A549 (cell line): Measurements from ENCODE around the gene FAM76A. TPM values are rescaled to one million over a fixed set of nuclear protein-coding genes. Genes with fewer than 3 reads are reported as not detected.

Source experiments
- ATAC-seq, 2 experiments: fragments of 200-7000 bp in 1 of 2; fragments of >200 bp in 1 of 2; cut with Nextera tagmentation in 1 of 2; cut with Tn5 transposase in 1 of 2; 3 replicates each; pipeline versions ENCODE4 v1.8.0 to v1.9.1; 2018 to 2020; ENCODE audit warnings: mild to moderate bottlenecking in 1 of 2, moderate library complexity in 1 of 2
- CTCF ChIA-PET: fragments of 300-600 bp; sonication (Branson Sonifier 250); formaldehyde crosslinking; extraction: SDS; loops from one replicate; lab custom pipeline; 2021; ENCODE audit warnings: antibody characterized with exemption, inconsistent platforms; lab: Yijun Ruan, JAX
- POLR2A ChIA-PET: fragments of 350-600 bp; formaldehyde crosslinking; extraction: SDS; loops from one replicate; lab custom pipeline; 2021; ENCODE audit warnings: antibody characterized with exemption, inconsistent platforms; lab: Yijun Ruan, JAX
- DNase-seq, 2 experiments: peaks; one replicate each; pipeline versions ENCODE4 v3.0.0 to v3.0.0-alpha.2; 2011 to 2016; ENCODE audit warnings: low read depth in 1 of 2, low spot score in 1 of 2
- FAIRE-seq: peaks from 2 replicates; lab custom pipeline; 2011; peaks lifted over from hg19 to GRCh38; lab: Jason Lieb, UNC
- H3K27ac ChIP-seq, 2 experiments: fragments of >200 bp; sonication (Bioruptor Twin); formaldehyde crosslinking; 3 replicates each; pipeline ENCODE4 v1.5.1; 2016 to 2017
- H3K4me1 ChIP-seq: fragments of >200 bp; sonication (Bioruptor Twin); formaldehyde crosslinking; 3 replicates; pipeline ENCODE4 v1.6.1; 2016
- H3K4me2 ChIP-seq: fragments of >200 bp; sonication (Bioruptor Twin); formaldehyde crosslinking; 3 replicates; pipeline ENCODE4 v1.6.1; 2016
- H3K4me3 ChIP-seq: fragments of >200 bp; sonication (Bioruptor Twin); formaldehyde crosslinking; 3 replicates; pipeline ENCODE4 v1.5.1; 2016
- H3K9me3 ChIP-seq: fragments of >200 bp; sonication (Bioruptor Twin); formaldehyde crosslinking; 3 replicates; pipeline ENCODE4 v1.6.1; 2016
- CHD2 ChIP-seq: fragments of 150-350 bp; IDR thresholded peaks from 2 replicates; pipeline ENCODE4 v1.6.1; 2014; ENCODE audit warnings: low read length; ENCODE audit not compliant: partially characterized antibody
- EHF ChIP-seq: fragments of 250-450 bp; sonication (Bioruptor Pico); IDR thresholded peaks from 2 replicates; pipeline ENCODE4 v1.5.0; 2020; ENCODE audit warnings: mild to moderate bottlenecking
- EP300 ChIP-seq, 2 experiments: fragments of >200 bp; sonication (Bioruptor Twin); formaldehyde crosslinking; IDR thresholded peaks; 2 replicates in 1 of 2; 3 replicates in 1 of 2; pipeline ENCODE4 v1.6.1; 2016 to 2017
- HDAC2 ChIP-seq: fragments of 200-600 bp; sonication (generic); IDR thresholded peaks from 2 replicates; pipeline ENCODE4 v1.6.1; 2016
- HEYL ChIP-seq: fragments of 250-450 bp; sonication (Bioruptor Pico); IDR thresholded peaks from 2 replicates; pipeline ENCODE4 v1.8.0; 2021; ENCODE audit warnings: mild to moderate bottlenecking, moderate library complexity
- JUN ChIP-seq, 2 experiments: fragments of >200 bp; sonication (Bioruptor Twin); formaldehyde crosslinking; IDR thresholded peaks; 2 replicates in 1 of 2; 3 replicates in 1 of 2; pipeline ENCODE4 v1.6.1; 2016 to 2017
- JUNB ChIP-seq: fragments of >200 bp; sonication (Bioruptor Twin); formaldehyde crosslinking; IDR thresholded peaks from 2 replicates; pipeline ENCODE4 v1.6.1; 2016
- KDM1A ChIP-seq: fragments of 200-600 bp; sonication (generic); IDR thresholded peaks from 2 replicates; pipeline ENCODE4 v1.6.1; 2016; ENCODE audit warnings: low read depth, mild to moderate bottlenecking
- MAZ ChIP-seq: fragments of 150-350 bp; IDR thresholded peaks from 2 replicates; pipeline ENCODE4 v1.6.1; 2014; ENCODE audit warnings: antibody characterized with exemption, low read depth, low read length, borderline replicate concordance
- MYC ChIP-seq: IDR thresholded peaks from 2 replicates; pipeline ENCODE4 v1.6.1; 2012; ENCODE audit warnings: mild to moderate bottlenecking, inconsistent platforms, low read length, improper control_type of control experiment, borderline replicate concordance
- POLR2AphosphoS2 ChIP-seq: conservative IDR thresholded peaks from 2 replicates; pipeline ENCODE4 v1.6.1; 2012; ENCODE audit warnings: low read length, improper control_type of control experiment, inconsistent platforms
- RARB ChIP-seq: fragments of 250-450 bp; sonication (Bioruptor Pico); IDR thresholded peaks from 2 replicates; pipeline ENCODE4 v1.8.0; 2021; ENCODE audit warnings: mild to moderate bottlenecking, moderate library complexity
- SREBF2 ChIP-seq: fragments of 450-650 bp; IDR thresholded peaks from 2 replicates; pipeline ENCODE4 v1.6.1; 2014; ENCODE audit warnings: mild to moderate bottlenecking, moderate library complexity
- TFCP2L1 ChIP-seq: fragments of 250-450 bp; sonication (Bioruptor Pico); IDR thresholded peaks from 2 replicates; pipeline ENCODE4 v1.5.0; 2021; ENCODE audit warnings: mild to moderate bottlenecking
- TP53 ChIP-seq: fragments of 250-450 bp; sonication (Bioruptor Pico); IDR thresholded peaks from 2 replicates; pipeline ENCODE4 v1.5.0; 2021; ENCODE audit warnings: mild to moderate bottlenecking, moderate library complexity
- ZFP36 ChIP-seq: fragments of 450-650 bp; IDR thresholded peaks from 2 replicates; pipeline ENCODE4 v1.6.1; 2014; ENCODE audit warnings: borderline replicate concordance; ENCODE audit not compliant: partially characterized antibody
- ZSCAN20 ChIP-seq: fragments of 250-450 bp; sonication (Bioruptor Pico); IDR thresholded peaks from 2 replicates; pipeline ENCODE4 v1.8.0; 2022; ENCODE audit warnings: mild to moderate bottlenecking, moderate library complexity
- WGBS: methylation state at CpG from one replicate; pipeline ENCODE4 v1.1.6; 2017; ENCODE audit errors: missing lambda C conversion rate; 5-methylcytosine and 5-hydroxymethylcytosine counted together
- polyA plus RNA-seq, 4 experiments: library from polyadenylated mRNA; depleted of rRNA in 3 of 4; stranded (reverse); fragments of >200 nt; fragmentation: RNase III in 1 of 4; extraction: RNeasy Plus Mini Kit Qiagen cat#74134 plus additional on column Dnase treatment in 1 of 4; gene quantifications; 2 replicates in 3 of 4; 3 replicates in 1 of 4; pipeline ENCODE4 v1.2.3, GENCODE V29; 2011 to 2017
- TF ChIP-seq, protein P1 (sequence below): IDR thresholded peaks from 2 replicates; pipeline ENCODE4 v1.6.1; 2012
- TF ChIP-seq, protein P2 (sequence below): fragments of >200 bp; sonication (Bioruptor Twin); formaldehyde crosslinking; IDR thresholded peaks from 3 replicates; pipeline ENCODE4 v1.6.1; 2016
- TF ChIP-seq, protein P3 (sequence below): fragments of 450-650 bp; IDR thresholded peaks from 2 replicates; pipeline ENCODE4 v1.6.1; 2014; ENCODE audit warnings: antibody characterized with exemption
- TF ChIP-seq, protein P4 (sequence below): fragments of 200-600 bp; sonication (generic); IDR thresholded peaks from 2 replicates; pipeline ENCODE4 v1.6.1; 2016; ENCODE audit warnings: antibody characterized with exemption, mild to moderate bottlenecking, moderate library complexity
- TF ChIP-seq, protein P5 (sequence below): fragments of 150-350 bp; IDR thresholded peaks from 2 replicates; pipeline ENCODE4 v1.6.1; 2014; ENCODE audit warnings: low read depth, mild to moderate bottlenecking, low read length

Gene FAM76A
- polyA plus RNA-seq, 2 of the 4 experiments (the other 2 are of a cell fraction) = 4.8 to 6.5 TPM

DNA sequence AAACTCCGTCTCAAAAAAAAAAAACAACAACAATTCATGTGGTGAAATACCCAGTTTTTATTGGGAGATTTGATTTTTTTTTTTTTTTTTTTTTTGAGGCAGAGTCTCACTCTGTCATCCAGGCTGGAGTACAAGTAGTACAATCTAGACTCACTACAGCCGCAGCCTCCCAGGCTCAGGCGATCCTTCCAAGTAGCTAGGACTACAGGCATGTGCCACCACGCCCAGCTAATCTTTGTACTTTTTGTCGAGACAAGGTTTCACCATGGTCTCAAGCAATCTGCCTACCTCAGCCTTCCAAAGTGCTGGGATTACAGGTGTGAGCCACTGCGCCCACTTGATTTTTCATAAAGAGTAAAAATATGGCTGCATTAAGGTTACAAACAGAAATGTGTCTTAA, 15.4 kb downstream of the FAM76A start:
- Histone ChIP-seq H3K9me3 (no peaks in the 10 kb centered on the region), H3K4me2 (no peak overlapping the region), H3K4me1 (no peaks in the 10 kb centered on the region), H3K4me3 (no peak overlapping the region), H3K27ac (no peak overlapping the region)
- ATAC-seq = no peak
- 85% methylated on average over 6 of the region's 6 CpGs for WGBS
- no peak for DNase-seq
- FAIRE-seq = no peak
- CTCF ChIA-PET = no interaction called here
- POLR2A ChIA-PET = no interaction called here
- TF ChIP-seq ZSCAN20 (CRISPR knock-in tag) (no peak), EP300 (IDR thresholded peaks at IDR 0.05) (no peak)

DNA sequence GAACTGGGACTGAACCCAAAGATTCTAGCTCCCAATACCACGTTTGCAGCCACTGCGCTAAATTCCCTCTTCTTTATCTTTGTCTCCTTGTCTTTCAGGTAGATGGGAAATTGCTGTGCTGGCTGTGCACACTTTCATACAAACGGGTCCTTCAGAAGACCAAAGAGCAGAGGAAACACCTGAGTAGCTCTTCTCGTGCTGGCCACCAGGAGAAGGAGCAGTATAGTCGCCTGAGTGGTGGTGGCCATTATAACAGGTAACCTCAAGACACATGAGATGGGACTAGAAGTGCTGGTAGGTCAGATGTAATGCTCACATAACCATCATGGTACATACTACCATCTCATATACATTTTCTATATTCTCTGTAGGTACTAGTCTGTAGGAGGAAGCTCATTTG, 18.8 kb downstream of the FAM76A start:
- CTCF ChIA-PET = no interaction called here
- no peak overlapping the region for H3K27ac ChIP-seq
- TF ChIP-seq ZFP36 (no peak), JUN (IDR thresholded peaks at IDR 0.05) (no peak), TFCP2L1 (no peak), SREBF2 (no peak), HDAC2 (no peak)
- TF ChIP-seq, protein P1, sequence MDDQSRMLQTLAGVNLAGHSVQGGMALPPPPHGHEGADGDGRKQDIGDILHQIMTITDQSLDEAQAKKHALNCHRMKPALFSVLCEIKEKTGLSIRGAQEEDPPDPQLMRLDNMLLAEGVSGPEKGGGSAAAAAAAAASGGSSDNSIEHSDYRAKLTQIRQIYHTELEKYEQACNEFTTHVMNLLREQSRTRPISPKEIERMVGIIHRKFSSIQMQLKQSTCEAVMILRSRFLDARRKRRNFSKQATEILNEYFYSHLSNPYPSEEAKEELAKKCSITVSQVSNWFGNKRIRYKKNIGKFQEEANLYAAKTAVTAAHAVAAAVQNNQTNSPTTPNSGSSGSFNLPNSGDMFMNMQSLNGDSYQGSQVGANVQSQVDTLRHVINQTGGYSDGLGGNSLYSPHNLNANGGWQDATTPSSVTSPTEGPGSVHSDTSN = no peak
- TF ChIP-seq, all 56 proteins: peak for 0
- no peak overlapping the region for H3K4me3 ChIP-seq
- no peaks in the 10 kb centered on the region for H3K4me1 ChIP-seq
- DNase-seq (no peak), FAIRE-seq (no peak), ATAC-seq (no peak)
- WGBS = 81% methylated on average over 5 of the region's 5 CpGs
- no peaks in the 10 kb centered on the region for H3K9me3 ChIP-seq
- POLR2A ChIA-PET = interaction anchor here (1.2 kb wide), 1 partner anchor 19 kb away, joined by 3 read pairs; the partner anchor contains the start of gene FAM76A
- no peak overlapping the region for H3K4me2 ChIP-seq

DNA sequence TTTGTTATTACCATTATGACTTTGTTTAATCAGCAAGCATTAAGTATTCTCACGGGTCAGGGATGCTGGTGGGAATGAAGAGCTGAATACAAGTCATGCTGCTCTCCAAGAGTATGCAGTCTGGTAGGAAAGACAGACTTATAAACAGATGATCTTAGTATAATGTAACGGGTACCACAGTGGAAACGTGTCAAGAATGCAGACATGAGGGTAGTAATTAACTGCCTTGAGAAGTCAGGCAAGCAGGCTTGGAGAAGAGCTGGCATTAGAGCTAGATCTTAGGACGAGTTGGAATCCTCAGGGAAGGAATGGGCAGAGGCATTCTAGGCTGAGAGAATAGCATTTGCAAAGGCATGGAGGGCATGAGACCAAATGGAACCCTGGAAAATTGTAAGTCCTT, 19.7 kb downstream of the FAM76A start:
- DNase-seq = no peak
- Histone ChIP-seq H3K9me3 (no peaks in the 10 kb centered on the region), H3K4me2 (no peak overlapping the region), H3K4me3 (no peak overlapping the region), H3K4me1 (no peaks in the 10 kb centered on the region), H3K27ac (no peak overlapping the region)
- no peak for ATAC-seq
- CTCF ChIA-PET = interaction anchor here (0.8 to 1.3 kb wide), 2 partner anchors 20 to 76 kb away, joined by 3 read pairs; partner anchors contain the start of gene FAM76A
- WGBS = 75% methylated on average over 4 of the region's 4 CpGs
- FAIRE-seq = no peak
- TF ChIP-seq HEYL = no peak
- TF ChIP-seq, protein P2, sequence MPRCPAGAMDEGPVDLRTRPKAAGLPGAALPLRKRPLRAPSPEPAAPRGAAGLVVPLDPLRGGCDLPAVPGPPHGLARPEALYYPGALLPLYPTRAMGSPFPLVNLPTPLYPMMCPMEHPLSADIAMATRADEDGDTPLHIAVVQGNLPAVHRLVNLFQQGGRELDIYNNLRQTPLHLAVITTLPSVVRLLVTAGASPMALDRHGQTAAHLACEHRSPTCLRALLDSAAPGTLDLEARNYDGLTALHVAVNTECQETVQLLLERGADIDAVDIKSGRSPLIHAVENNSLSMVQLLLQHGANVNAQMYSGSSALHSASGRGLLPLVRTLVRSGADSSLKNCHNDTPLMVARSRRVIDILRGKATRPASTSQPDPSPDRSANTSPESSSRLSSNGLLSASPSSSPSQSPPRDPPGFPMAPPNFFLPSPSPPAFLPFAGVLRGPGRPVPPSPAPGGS = no peak
- POLR2A ChIA-PET = no interaction called here

DNA sequence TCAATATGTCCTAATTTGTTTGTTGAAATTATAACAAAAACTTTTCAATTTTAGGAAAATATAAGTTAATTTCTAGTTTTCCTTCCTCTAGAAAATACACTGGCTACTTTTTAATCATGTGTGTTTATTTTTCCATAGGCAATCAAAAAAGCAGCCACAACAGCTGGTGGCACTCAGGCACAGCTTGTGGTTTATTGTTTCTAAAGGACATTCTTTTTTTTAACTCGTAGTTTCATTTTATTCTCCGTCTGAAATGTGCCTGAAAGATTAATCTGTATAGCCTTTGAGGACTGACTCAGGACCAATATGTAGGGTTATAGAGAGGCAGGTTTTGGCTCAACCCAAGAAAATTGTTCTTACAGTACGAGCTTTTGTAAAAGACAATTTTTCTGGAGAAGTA, 26.6 kb downstream of the FAM76A start:
- ChIA-PET CTCF (interaction anchor here (1.0 to 1.8 kb wide), 2 partner anchors 12 to 83 kb away, joined by 3 to 4 read pairs; no protein-coding TSS in a partner anchor), POLR2A (no interaction called here)
- no peak for TF ChIP-seq MAZ
- TF ChIP-seq, protein P2 = no peak
- TF ChIP-seq EP300 (IDR thresholded peaks at IDR 0.05) = no peak
- TF ChIP-seq, protein P3, sequence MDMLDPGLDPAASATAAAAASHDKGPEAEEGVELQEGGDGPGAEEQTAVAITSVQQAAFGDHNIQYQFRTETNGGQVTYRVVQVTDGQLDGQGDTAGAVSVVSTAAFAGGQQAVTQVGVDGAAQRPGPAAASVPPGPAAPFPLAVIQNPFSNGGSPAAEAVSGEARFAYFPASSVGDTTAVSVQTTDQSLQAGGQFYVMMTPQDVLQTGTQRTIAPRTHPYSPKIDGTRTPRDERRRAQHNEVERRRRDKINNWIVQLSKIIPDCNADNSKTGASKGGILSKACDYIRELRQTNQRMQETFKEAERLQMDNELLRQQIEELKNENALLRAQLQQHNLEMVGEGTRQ = no peak
- TF ChIP-seq POLR2AphosphoS2 = no peak
- TF ChIP-seq KDM1A = no peak
- TF ChIP-seq, protein P4, sequence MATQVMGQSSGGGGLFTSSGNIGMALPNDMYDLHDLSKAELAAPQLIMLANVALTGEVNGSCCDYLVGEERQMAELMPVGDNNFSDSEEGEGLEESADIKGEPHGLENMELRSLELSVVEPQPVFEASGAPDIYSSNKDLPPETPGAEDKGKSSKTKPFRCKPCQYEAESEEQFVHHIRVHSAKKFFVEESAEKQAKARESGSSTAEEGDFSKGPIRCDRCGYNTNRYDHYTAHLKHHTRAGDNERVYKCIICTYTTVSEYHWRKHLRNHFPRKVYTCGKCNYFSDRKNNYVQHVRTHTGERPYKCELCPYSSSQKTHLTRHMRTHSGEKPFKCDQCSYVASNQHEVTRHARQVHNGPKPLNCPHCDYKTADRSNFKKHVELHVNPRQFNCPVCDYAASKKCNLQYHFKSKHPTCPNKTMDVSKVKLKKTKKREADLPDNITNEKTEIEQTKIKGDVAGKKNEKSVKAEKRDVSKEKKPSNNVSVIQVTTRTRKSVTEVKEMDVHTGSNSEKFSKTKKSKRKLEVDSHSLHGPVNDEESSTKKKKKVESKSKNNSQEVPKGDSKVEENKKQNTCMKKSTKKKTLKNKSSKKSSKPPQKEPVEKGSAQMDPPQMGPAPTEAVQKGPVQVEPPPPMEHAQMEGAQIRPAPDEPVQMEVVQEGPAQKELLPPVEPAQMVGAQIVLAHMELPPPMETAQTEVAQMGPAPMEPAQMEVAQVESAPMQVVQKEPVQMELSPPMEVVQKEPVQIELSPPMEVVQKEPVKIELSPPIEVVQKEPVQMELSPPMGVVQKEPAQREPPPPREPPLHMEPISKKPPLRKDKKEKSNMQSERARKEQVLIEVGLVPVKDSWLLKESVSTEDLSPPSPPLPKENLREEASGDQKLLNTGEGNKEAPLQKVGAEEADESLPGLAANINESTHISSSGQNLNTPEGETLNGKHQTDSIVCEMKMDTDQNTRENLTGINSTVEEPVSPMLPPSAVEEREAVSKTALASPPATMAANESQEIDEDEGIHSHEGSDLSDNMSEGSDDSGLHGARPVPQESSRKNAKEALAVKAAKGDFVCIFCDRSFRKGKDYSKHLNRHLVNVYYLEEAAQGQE = no peak
- TF ChIP-seq JUNB = no peak
- TF ChIP-seq EHF (CRISPR knock-in tag) = no peak
- TF ChIP-seq CHD2 = no peak
- TF ChIP-seq TP53 (CRISPR knock-in tag) = no peak
- TF ChIP-seq MYC = no peak
- no peak for TF ChIP-seq RARB (CRISPR knock-in tag)
- no peak for TF ChIP-seq SREBF2
- TF ChIP-seq, protein P5, sequence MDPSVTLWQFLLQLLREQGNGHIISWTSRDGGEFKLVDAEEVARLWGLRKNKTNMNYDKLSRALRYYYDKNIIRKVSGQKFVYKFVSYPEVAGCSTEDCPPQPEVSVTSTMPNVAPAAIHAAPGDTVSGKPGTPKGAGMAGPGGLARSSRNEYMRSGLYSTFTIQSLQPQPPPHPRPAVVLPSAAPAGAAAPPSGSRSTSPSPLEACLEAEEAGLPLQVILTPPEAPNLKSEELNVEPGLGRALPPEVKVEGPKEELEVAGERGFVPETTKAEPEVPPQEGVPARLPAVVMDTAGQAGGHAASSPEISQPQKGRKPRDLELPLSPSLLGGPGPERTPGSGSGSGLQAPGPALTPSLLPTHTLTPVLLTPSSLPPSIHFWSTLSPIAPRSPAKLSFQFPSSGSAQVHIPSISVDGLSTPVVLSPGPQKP = no peak
- DNase-seq = no peak
- FAIRE-seq = no peak
- no peak overlapping the region for H3K4me3 ChIP-seq
- H3K4me1 ChIP-seq = no peaks in the 10 kb centered on the region
- no peak for ATAC-seq
- 92% methylated on average over 3 of the region's 3 CpGs for WGBS
- no peaks in the 10 kb centered on the region for H3K9me3 ChIP-seq
- H3K27ac ChIP-seq = no peak overlapping the region
- H3K4me2 ChIP-seq = no peak overlapping the region
